ENCODE results near the gene ACTR5.

Gene ACTR5

GRCh38 chr20:38759106-38759505, 10.8 kb downstream of the ACTR5 start:
- H3K36me3 ChIP-seq (ENCODE audit: control insufficient read depth, insufficient read depth, low read length): peaks cover 12% of the 10 kb centered on the region
- DNase-seq (ENCODE audit: extremely low read depth, insufficient read length): no peak
- H3K4me3 ChIP-seq (replicated peaks; ENCODE audit: low read depth, low read length): no peak overlapping the region
- TF ChIP-seq CTCF (IDR thresholded peaks at IDR 0.05; ENCODE audit: insufficient read depth, low read length, poor library complexity, severe bottlenecking): no peak
- no peaks in the 10 kb centered on the region for H3K27me3 ChIP-seq (replicated peaks; ENCODE audit: control insufficient read depth, insufficient read depth, low read length)

- TF ChIP-seq CTCF (IDR thresholded peaks at IDR 0.05; ENCODE audit: insufficient read depth, low read length, poor library complexity, severe bottlenecking): no peak
- DNase-seq (ENCODE audit: extremely low read depth, insufficient read length): no peak
- Histone ChIP-seq H3K36me3 (ENCODE audit: control insufficient read depth, insufficient read depth, low read length) (peaks cover 8% of the 10 kb centered on the region), H3K27me3 (replicated peaks; ENCODE audit: control insufficient read depth, insufficient read depth, low read length) (no peaks in the 10 kb centered on the region), H3K4me3 (replicated peaks; ENCODE audit: low read depth, low read length) (no peak overlapping the region)
These were observed 12.7 kb downstream of the ACTR5 start for GRCh38 chr20:38760978-38761377.

DNA sequence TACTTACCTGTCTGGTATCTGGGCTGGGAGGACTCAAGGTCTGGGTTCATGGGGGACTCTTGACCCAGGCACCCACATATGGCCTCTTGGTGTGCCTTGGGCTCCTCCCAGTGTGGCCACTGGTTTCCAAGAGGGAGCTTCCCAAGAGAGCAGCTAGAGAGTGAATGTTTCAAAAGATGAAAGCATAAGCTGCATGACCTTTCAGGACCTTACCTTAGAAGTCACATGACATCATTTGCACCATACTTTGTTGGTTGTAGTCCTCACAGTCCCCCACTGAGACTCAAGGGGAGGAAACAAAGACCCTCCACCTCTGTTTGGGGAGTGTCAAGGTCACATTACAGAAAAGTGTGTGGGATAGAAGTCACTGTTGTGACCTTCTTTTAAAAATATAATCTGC, 13.9 kb downstream of the ACTR5 start:
- no peaks in the 10 kb centered on the region for H3K27me3 ChIP-seq (replicated peaks; ENCODE audit: control insufficient read depth, insufficient read depth, low read length)
- no peak overlapping the region for H3K4me3 ChIP-seq (replicated peaks; ENCODE audit: low read depth, low read length)
- no peak for DNase-seq (ENCODE audit: extremely low read depth, insufficient read length)
- H3K36me3 ChIP-seq (ENCODE audit: control insufficient read depth, insufficient read depth, low read length): peaks cover 9% of the 10 kb centered on the region
- no peak for TF ChIP-seq CTCF (IDR thresholded peaks at IDR 0.05; ENCODE audit: insufficient read depth, low read length, poor library complexity, severe bottlenecking)

- Histone ChIP-seq H3K27me3 (replicated peaks; ENCODE audit: control insufficient read depth, insufficient read depth, low read length) (no peaks in the 10 kb centered on the region), H3K36me3 (ENCODE audit: control insufficient read depth, insufficient read depth, low read length) (peaks cover 14% of the 10 kb centered on the region), H3K4me3 (replicated peaks; ENCODE audit: low read depth, low read length) (no peak overlapping the region)
- no peak for DNase-seq (ENCODE audit: extremely low read depth, insufficient read length)
- TF ChIP-seq CTCF (IDR thresholded peaks at IDR 0.05; ENCODE audit: insufficient read depth, low read length, poor library complexity, severe bottlenecking): no peak
These were observed 15.4 kb downstream of the ACTR5 start for GRCh38 chr20:38763616-38764015.

DNA sequence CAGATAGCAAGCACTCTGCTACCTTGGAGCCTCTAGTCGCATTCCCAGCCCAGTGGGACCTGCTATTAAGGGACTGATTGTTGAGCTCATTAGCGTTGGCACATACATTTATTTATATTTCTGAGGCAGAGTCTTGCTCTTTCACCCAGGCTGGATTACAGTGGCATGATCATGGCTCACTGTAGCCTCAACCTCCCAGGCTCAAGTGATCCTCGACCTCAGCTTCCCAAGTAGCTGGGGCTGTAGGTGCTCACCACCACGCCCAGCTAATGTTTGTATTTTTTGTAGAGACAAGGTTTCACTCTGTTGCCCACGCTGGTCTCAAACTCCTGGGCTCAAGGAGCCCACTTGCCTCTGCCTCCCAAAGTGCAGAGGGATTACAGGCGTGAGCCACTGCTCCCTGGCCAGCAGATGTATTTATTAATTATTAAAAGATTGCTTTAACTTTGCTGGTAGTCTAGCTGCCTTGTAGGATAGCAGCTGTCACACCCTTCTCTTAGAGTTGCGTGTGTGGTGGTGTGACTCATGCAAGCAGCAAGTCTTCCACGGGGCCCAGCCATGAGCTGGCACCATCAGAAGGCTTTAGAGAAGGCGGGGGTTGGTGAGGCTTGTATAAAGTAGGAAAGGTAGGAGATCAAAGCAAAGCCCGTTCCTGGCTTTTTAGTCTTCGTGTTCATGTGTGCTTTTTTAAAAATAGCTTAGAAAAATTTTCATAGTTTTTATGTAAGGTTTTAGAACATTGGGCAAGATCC, 16.5 kb downstream of the ACTR5 start:
- no peak for DNase-seq (ENCODE audit: extremely low read depth, insufficient read length)
- Histone ChIP-seq H3K4me3 (replicated peaks; ENCODE audit: low read depth, low read length) (no peak overlapping the region), H3K27me3 (replicated peaks; ENCODE audit: control insufficient read depth, insufficient read depth, low read length) (no peaks in the 10 kb centered on the region), H3K36me3 (ENCODE audit: control insufficient read depth, insufficient read depth, low read length) (peaks cover 12% of the 10 kb centered on the region)
- no peak for TF ChIP-seq CTCF (IDR thresholded peaks at IDR 0.05; ENCODE audit: insufficient read depth, low read length, poor library complexity, severe bottlenecking)

- Histone ChIP-seq H3K27me3 (replicated peaks; ENCODE audit: control insufficient read depth, insufficient read depth, low read length) (no peaks in the 10 kb centered on the region), H3K36me3 (ENCODE audit: control insufficient read depth, insufficient read depth, low read length) (peaks cover 10% of the 10 kb centered on the region), H3K4me3 (replicated peaks; ENCODE audit: low read depth, low read length) (no peak overlapping the region)
- TF ChIP-seq CTCF (IDR thresholded peaks at IDR 0.05; ENCODE audit: insufficient read depth, low read length, poor library complexity, severe bottlenecking): no peak
- DNase-seq (ENCODE audit: extremely low read depth, insufficient read length): no peak
These were observed 17.8 kb downstream of the ACTR5 start for GRCh38 chr20:38766071-38766470.
